Pericardium fibroblast (primary cell): Measurements from ENCODE around the gene WDR47. TPM values are rescaled to one million over a fixed set of nuclear protein-coding genes. Genes with fewer than 3 reads are reported as not detected.

Experiments used
- total RNA-seq: library from RNA; depleted of rRNA; stranded (reverse); fragments of >200 nt; gene quantifications from 2 replicates; pipeline ENCODE4 v1.2.3, GENCODE V29; 2015

Gene WDR47
- 6.2 and 9.5 TPM in 2 replicates for total RNA-seq

GRCh38 chr1:109041621-109042468 lies at the start of gene WDR47:
Gene WDR47, minus strand, starts transcription at chr1:109042102. Its CDS starts 18,590 bp downstream, at chr1:109023512.

GRCh38 chr1:109090196-109091077 lies 48.5 kb upstream of the WDR47 start, which contains the start of gene TMEM167B:
Gene TMEM167B, plus strand, starts transcription at chr1:109090764. Its CDS starts 109 bp downstream, at chr1:109090873.

GRCh38 chr1:109075531-109076490 lies 33.9 kb upstream of the WDR47 start, which contains the start of gene TAF13:
Gene TAF13, minus strand, starts transcription at chr1:109076003. Its CDS starts 56 bp downstream, at chr1:109075947.

GRCh38 chr1:108963052-108963686 lies 78.7 kb downstream of the WDR47 start, which contains the start of gene CLCC1:
Gene CLCC1, minus strand, starts transcription at chr1:108963484. Its CDS starts 13,047 bp downstream, at chr1:108950437.

Other genes with a start within 250 kb of the WDR47 start
- gene AKNAD1, start 185.0 kb downstream of the WDR47 start, total RNA-seq: 0.12 TPM in 1 of 2 replicates, not detected in the other
- 6.4 and 23.9 TPM in 2 replicates for gene GPSM2, start 165.1 kb downstream of the WDR47 start, total RNA-seq
- 22.7 and 25.8 TPM in 2 replicates for gene CLCC1, start 78.6 kb downstream of the WDR47 start, total RNA-seq
- gene TAF13, start 33.9 kb upstream of the WDR47 start, total RNA-seq: 23.9 and 72.1 TPM in 2 replicates
- gene TMEM167B, start 48.7 kb upstream of the WDR47 start, total RNA-seq: 16.3 and 22.6 TPM in 2 replicates
- not detected in 2 replicates for gene ELAPOR1, start 72.0 kb upstream of the WDR47 start, total RNA-seq
- gene SARS1, start 171.8 kb upstream of the WDR47 start, total RNA-seq: 220 and 297 TPM in 2 replicates
- gene CELSR2, start 207.4 kb upstream of the WDR47 start, total RNA-seq: 0.43 and 1.2 TPM in 2 replicates
- 5.3 and 9.9 TPM in 2 replicates for gene PSRC1, start 241.0 kb upstream of the WDR47 start, total RNA-seq